Cerebellar cortex (tissue), 1 donor: Measurements from ENCODE around the gene IL11RA.

ENCODE experiments used
- DNase-seq: peaks from one replicate; pipeline ENCODE4 v3.0.0-alpha.2; 2015; ENCODE audit warnings: low spot score

IL11RA gene

DNA sequence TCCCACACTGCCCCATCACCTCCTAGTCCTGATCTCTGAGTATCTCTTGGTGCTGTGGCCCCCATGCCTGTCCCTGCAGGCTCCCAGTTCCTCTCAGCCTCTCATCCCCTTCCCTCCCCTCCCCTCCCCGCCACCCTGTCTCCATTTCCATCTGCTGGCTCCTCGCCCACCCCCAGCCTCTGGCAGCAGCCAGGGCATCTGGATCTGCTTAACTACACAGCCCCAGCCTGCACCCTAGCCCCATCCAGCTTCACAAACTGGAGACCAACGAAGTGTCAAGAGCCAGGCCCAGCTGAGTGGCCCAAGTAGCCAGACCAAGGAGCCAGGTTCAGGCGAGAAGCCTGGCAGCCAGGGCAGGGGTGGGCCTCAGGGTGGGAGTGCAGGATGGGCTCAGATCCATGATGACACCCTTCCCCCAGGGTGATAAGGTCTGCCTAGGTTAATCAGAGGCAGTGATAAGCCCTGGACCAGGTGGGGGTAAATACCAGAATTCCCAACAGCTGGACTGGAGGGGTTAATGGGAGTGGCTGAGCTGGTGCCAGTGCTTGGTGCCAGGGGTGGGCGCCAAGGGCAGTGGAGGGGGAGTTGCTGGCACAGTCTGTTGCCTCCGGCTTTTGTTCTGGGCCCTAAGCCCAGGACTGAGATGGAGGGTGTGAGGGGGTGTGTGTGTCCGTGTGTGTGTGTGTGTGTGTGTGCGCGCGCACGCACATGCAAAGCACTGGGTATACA, 2.5 kb downstream of the IL11RA start:
- no peak for DNase-seq

DNA sequence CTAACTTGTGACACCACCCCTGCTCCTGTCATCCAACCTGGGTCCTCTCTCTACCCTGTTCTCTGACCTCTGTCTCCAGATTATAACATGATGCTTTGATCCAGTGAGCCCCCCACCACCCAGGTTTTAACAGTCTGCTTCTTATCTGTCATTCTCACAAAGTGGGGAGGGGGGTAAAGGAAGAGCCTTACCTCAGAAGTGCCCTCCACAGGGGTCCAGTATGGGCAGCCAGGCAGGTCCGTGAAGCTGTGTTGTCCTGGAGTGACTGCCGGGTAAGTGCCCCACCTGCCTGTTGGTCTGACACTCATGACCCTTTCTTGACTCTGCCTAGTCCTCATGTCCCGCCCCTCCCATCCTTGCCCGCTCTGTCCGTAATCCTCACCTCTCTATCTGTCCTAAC, 3.4 kb downstream of the IL11RA start:
- no peak for DNase-seq

- DNase-seq, result no peak
These were observed 5.0 kb downstream of the IL11RA start for GRCh38 chr9:34656992-34657391.

GRCh38 chr9:34658461-34658860, 6.5 kb downstream of the IL11RA start:
- no peak for DNase-seq

DNA sequence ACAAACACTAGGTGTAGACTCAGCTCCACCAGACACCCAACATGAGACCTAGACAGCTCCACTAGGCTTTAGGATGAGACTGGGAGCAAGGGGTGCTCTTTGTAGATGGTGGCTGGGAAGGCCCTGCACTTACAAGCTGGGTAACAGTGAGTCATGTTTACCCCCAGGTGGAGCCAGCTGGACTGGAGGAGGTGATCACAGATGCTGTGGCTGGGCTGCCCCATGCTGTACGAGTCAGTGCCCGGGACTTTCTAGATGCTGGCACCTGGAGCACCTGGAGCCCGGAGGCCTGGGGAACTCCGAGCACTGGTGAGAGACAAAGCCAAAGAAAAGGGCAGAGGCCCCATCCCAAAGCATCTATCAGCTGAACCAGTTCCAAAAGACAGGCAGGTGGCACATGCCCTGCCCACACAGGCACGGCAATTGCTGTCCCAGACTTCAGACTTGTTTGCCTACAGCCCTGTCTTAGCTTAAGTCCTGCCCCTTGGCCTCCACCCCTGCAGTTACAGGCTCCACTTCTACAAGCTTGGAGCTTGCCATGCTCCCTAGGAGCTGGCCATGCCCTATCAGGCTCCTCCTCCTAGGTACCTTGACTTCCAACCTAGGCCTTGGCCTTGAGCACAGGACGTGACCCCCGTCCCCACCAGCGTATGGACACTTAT, 7.7 kb downstream of the IL11RA start:
- no peak for DNase-seq

DNA sequence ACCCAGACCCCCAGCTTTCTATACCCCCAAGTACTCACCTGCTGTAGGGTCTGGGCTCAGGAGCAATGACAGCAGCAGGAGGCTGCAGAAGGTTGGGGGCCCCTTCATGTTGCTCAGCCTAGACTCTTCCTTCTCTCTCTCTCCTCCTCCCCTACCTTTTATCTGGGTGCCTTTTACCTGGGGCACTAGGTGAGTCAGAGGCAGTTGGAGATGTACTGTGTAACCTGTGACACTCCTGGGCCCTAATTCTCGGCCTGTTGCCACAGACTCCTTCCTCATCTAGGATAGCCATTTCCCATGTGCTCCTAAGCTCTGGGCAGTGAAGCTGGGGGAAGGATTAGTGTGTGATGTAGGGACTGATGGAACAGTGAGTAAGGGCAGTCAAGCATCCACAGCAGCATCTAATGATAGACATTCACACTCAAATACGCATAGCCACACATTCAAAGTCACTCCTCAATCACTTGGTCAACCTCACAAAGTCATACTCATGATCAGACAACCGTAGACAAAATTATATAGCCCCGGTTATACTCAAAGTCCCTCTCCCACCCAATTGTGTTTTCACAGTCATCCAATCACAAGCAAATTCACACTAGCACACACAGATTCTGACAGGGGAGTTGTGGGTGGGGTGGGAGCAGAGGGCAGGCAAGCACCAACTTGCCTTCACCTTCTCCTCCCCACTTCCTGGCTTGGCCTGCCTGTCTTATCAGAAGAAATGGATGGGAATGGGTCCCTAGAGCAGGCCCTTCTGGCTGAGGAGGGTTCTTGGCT, 10.7 kb downstream of the IL11RA start, which contains the start of gene CCL27:
TSS of gene CCL27 (minus strand) at position 132 of the 777 bp plus-strand sequence. CDS start at position 108, 24 bp downstream.
- no peak for DNase-seq

- no peak for DNase-seq
These were observed 11.3 kb downstream of the IL11RA start for GRCh38 chr9:34663303-34663605.

GRCh38 chr9:34664281-34665066, 12.5 kb downstream of the IL11RA start:
- peak; percentile 83 for DNase-seq

GRCh38 chr9:34665067-34665380, 13.0 kb downstream of the IL11RA start:
- DNase-seq, result no peak

DNA sequence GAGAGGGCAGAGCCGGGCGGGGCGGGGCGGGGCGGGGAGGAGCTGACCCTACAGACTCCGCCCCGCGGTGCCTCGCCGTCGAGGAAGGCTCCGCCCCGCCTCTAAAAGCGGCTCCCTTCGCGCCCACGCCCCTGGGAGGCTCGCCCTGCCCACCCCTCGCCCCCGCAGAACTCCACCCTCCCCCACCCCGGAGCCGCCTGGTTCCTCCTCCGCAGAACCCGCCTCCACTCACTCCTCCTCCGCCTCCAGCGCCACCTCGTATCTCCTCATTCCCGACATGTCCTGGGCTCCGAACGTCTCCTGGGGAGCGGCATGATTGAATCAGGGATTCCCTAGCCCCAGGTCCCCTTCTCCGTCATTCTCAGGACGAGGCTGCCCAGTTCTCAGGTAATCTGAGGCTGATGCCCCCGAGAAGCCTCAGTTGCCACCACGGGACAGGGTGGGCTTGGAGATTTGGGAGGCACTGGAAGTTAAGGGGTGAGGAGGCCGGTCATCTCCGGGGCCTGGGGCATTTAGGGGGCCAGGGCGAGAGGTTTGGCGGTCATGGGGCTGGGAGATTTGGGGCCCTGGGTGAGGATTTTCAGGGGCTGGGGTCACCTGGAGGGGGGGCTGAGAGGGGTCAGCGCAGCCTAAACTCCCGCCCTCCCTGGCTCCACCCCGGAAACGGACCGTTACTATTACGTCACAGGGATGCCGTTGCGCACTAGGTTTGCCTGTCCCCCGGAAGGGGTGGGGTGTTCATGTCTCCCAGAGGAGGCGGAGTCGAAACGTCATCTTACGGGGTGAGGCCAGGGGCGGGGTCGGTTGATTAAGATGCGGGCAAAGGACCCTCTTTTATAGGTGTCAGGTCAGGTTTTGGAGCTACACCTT, 13.6 kb downstream of the IL11RA start:
- DNase-seq, result peak; percentile 98

- DNase-seq, result no peak
These were observed 18.0 kb downstream of the IL11RA start for GRCh38 chr9:34669809-34670562.

GRCh38 chr9:34671307-34671706, 19.3 kb downstream of the IL11RA start:
- DNase-seq, result no peak

DNA sequence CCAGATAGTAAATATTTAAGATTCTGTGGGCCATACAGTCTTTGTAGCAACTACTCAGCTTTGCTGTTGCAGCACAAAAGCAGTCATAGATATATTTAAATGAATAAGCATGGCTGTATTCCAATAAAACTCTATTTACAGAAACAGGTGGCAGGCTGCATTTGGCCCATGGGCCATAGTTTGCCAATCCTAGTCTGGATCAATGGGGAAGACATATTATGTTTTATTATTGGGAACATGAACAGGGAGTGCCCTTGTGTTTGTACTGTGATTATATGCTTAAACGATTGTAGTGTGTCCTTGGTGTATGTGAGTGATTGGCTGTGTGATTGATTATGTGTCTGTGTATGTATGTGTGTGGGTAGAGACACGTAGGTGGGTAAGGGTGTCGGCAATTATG, 22.5 kb downstream of the IL11RA start:
- no peak for DNase-seq

GRCh38 chr9:34675048-34675714, 23.2 kb downstream of the IL11RA start:
- peak; percentile 73 for DNase-seq

- no peak for DNase-seq
These were observed 23.9 kb downstream of the IL11RA start for GRCh38 chr9:34675869-34676268.

DNA sequence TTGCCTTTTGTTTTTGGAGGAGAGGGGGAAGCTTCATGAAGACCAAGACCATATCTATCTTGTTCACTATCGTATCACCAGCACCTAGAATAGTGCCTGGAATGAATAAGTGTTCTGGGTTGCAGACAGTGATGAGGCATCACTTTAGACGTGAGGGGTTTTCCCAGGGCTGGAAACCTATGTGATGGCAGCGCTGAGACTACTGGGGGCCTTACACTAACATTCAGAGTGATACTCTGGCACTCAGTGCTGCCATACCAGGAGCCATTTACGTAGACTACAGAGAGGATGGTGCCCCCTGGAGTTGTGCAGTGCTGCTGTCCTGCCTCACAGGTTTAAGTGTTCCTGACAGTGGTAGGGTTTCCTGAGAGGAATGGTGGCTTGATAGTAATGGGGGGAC, 32.2 kb downstream of the IL11RA start:
- no peak for DNase-seq

DNA sequence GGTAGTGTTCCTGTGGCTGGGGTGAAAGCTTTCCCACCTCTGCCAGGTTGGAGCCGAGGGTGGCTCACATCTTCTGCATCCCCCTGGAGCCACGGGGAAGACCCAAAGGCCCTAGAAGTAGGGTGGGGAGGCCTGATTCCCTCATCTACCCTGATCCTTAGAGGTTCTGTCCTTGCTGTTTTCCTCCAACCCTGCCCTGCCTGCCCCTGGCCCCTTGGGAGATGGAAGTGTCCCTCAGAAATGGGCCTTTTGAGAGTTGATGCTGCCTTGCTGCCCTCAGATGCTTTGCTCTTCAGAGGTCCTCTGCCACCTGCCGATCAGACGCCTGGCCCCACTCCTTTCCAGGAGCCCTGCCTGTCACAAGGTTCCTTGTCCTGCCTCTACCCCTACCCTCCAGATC, 32.8 kb downstream of the IL11RA start:
- DNase-seq, result no peak

DNA sequence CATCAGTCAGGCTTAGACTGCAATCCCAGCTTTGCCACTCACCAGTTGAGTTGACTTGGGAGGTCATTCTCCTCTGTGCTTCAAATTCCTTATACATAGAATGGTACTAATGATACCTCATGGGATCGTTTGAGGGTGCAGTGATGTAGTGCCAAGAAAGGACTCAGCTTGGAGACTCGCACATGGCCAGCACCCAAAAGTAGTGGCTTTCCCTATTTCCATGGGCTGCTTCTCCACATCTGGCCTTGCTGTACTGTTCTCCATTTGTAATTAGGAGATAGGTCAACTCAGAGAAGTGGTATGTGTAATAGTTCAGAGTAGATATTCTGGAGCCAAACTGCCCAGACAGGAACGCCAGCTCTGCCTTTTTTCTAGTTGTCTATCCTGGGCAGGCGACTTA, 33.6 kb downstream of the IL11RA start:
- no peak for DNase-seq

DNA sequence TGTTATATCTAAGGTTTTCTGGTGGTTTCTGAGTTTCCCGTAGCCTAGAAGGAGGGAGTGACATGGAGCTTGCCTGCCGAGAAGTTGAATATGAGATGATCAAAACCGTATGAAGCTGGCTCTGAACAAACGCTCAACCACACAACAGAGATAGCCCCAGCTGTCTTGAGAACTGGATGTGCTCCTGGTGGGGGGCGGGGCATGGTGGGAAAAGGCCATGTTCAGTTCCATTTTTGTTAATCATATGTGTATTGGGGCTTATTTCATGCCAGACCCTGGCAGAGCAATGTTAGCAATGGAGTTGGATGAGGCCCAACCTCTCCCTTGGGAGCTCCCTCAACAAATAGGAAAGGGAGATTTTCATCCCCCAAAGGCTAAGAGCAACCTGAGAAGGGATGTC, 34.2 kb downstream of the IL11RA start:
- DNase-seq, result no peak

- no peak for DNase-seq
These were observed 34.7 kb downstream of the IL11RA start for GRCh38 chr9:34686732-34687131.
